GM06990 (cell line): ENCODE results near the gene GRIA4.

Experiments used
- DNase-seq: peaks from one replicate; pipeline ENCODE4 v3.0.0-alpha.2; 2011; ENCODE audit not compliant: insufficient read length; ENCODE audit errors: extremely low read depth
- H3K27me3 ChIP-seq: replicated peaks from 2 replicates; pipeline ENCODE4 v1.6.0; 2011; ENCODE audit warnings: low read length; ENCODE audit not compliant: control insufficient read depth, insufficient read depth
- H3K36me3 ChIP-seq: 2 replicates; pipeline ENCODE4 v1.5.1; 2011; ENCODE audit warnings: low read length; ENCODE audit not compliant: control insufficient read depth, insufficient read depth
- H3K4me3 ChIP-seq: replicated peaks from 2 replicates; pipeline ENCODE4 v1.5.1; 2011; ENCODE audit warnings: low read depth, mild to moderate bottlenecking, control low read depth, low read length
- CTCF ChIP-seq: IDR thresholded peaks from 2 replicates; pipeline ENCODE4 v1.5.1; 2011; ENCODE audit warnings: low read length, control low read depth, mild to moderate bottlenecking, inconsistent platforms; ENCODE audit not compliant: insufficient read depth, poor library complexity, severe bottlenecking

Gene GRIA4

GRCh38 chr11:105838668-105839384 is 229.0 kb downstream of the GRIA4 start:
- no peak for DNase-seq
- no peak for TF ChIP-seq CTCF
- Histone ChIP-seq H3K36me3 (no peaks in the 10 kb centered on the region), H3K4me3 (no peak overlapping the region), H3K27me3 (no peaks in the 10 kb centered on the region)

DNA sequence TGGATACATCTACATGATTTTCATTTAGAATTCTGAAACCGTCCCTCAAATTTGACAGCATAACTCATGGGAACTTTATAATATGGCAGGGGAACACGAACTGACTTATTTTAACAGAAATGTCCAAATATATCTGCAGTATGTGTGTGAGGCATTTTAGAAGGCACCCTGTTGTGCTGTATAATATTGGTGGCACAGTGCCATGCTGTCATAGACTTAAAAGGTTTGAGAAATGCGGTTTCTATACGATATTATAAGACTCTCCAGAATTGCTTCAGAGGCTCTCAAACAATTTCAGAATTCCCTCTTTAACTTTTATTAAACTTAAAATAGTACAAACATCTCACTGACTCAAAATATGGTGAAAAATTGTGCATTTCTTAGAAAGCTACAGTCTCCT is 230.5 kb downstream of the GRIA4 start:
- H3K4me3 ChIP-seq = no peak overlapping the region
- H3K27me3 ChIP-seq = no peaks in the 10 kb centered on the region
- no peak for DNase-seq
- TF ChIP-seq CTCF = no peak
- H3K36me3 ChIP-seq = no peaks in the 10 kb centered on the region

DNA sequence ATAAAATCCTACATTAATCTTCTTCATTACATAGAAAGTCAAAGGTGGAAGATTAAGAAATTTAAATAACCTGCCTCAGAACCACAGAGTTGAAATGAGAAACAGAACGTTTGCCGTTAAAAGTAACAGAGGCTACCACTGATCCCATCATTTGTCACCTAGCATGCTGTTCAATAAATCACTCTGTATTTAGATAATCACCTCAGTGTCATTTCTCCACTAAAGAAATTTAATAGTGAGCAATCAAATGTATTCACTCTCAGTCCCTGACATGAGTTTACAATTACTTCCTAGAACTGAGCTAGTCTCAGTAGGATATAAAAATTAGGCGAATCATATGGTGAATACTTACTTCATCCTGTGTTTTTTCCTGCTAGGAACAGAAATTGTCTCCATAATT is 242.5 kb downstream of the GRIA4 start:
- Histone ChIP-seq H3K36me3 (no peaks in the 10 kb centered on the region), H3K27me3 (no peaks in the 10 kb centered on the region), H3K4me3 (no peak overlapping the region)
- no peak for TF ChIP-seq CTCF
- no peak for DNase-seq

- H3K27me3 ChIP-seq = no peaks in the 10 kb centered on the region
- no peak for DNase-seq
- no peaks in the 10 kb centered on the region for H3K36me3 ChIP-seq
- no peak overlapping the region for H3K4me3 ChIP-seq
- TF ChIP-seq CTCF = no peak
Measured at GRCh38 chr11:105854269-105854668, 244.4 kb downstream of the GRIA4 start.

DNA sequence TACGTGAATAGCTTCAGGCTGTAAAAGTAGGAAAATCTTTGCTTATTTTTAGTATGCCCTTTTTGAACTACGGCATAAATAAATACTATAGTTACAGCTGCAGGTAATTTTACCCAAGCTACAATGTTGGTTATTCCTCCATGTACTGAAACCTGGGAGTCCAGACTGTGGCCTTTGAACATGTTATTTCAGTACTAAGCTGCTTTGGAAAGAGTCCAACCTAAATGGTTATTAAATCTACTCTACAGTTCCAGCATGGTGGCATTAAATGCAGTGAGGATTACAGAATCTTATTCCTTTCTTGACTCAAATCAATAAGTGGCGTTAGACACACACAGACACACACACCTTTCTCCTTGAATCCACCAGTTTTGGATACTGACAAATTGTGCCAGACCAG is 247.1 kb downstream of the GRIA4 start:
- Histone ChIP-seq H3K27me3 (no peaks in the 10 kb centered on the region), H3K4me3 (no peak overlapping the region), H3K36me3 (no peaks in the 10 kb centered on the region)
- no peak for DNase-seq
- TF ChIP-seq CTCF = no peak

DNA sequence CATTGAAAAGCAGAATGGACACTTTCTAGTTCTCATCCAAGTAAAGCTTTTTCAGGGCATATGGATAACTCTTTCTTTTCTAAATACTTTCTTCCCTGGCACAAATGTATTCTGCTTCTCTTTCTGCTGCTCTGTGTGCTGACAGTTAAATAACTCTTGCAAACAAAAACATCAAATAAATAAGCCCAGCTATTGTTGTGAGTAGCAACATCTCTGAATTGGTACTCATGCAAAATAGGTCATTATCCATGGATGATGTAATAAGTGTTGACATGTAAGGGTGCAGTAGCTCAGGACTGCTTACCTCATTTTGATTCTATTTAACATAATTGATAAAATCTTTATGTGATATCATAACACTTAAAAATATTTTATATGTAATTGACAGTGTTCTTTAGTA is 247.9 kb downstream of the GRIA4 start:
- Histone ChIP-seq H3K27me3 (no peaks in the 10 kb centered on the region), H3K36me3 (no peaks in the 10 kb centered on the region), H3K4me3 (no peak overlapping the region)
- no peak for DNase-seq
- no peak for TF ChIP-seq CTCF
